Measurements from ENCODE around the gene DBN1. TPM values are rescaled to one million over a fixed set of nuclear protein-coding genes. Genes with fewer than 3 reads are reported as not detected.

DBN1 gene
- polyA plus RNA-seq, 1 of the 3 experiments (the other 2 are of a cell fraction) = 244 TPM

- TF ChIP-seq RFX5 (IDR thresholded peaks at IDR 0.05; ENCODE audit: low read length) (no peak), POLR2AphosphoS5 (IDR thresholded peaks at IDR 0.05; ENCODE audit: low read depth, low read length) (no peak), FOSL2 (IDR thresholded peaks at IDR 0.05; ENCODE audit: borderline replicate concordance, low read depth) (no peak), RAD21 (IDR thresholded peaks at IDR 0.05; ENCODE audit: low read length) (no peak)
- TF ChIP-seq, protein P1, sequence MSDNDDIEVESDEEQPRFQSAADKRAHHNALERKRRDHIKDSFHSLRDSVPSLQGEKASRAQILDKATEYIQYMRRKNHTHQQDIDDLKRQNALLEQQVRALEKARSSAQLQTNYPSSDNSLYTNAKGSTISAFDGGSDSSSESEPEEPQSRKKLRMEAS (IDR thresholded peaks at IDR 0.05; ENCODE audit: low read depth) = peak; percentile 6; the same call in 1 of the 2 replicates
- TF ChIP-seq, protein P2, sequence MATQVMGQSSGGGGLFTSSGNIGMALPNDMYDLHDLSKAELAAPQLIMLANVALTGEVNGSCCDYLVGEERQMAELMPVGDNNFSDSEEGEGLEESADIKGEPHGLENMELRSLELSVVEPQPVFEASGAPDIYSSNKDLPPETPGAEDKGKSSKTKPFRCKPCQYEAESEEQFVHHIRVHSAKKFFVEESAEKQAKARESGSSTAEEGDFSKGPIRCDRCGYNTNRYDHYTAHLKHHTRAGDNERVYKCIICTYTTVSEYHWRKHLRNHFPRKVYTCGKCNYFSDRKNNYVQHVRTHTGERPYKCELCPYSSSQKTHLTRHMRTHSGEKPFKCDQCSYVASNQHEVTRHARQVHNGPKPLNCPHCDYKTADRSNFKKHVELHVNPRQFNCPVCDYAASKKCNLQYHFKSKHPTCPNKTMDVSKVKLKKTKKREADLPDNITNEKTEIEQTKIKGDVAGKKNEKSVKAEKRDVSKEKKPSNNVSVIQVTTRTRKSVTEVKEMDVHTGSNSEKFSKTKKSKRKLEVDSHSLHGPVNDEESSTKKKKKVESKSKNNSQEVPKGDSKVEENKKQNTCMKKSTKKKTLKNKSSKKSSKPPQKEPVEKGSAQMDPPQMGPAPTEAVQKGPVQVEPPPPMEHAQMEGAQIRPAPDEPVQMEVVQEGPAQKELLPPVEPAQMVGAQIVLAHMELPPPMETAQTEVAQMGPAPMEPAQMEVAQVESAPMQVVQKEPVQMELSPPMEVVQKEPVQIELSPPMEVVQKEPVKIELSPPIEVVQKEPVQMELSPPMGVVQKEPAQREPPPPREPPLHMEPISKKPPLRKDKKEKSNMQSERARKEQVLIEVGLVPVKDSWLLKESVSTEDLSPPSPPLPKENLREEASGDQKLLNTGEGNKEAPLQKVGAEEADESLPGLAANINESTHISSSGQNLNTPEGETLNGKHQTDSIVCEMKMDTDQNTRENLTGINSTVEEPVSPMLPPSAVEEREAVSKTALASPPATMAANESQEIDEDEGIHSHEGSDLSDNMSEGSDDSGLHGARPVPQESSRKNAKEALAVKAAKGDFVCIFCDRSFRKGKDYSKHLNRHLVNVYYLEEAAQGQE (IDR thresholded peaks at IDR 0.05; ENCODE audit: low read depth, low read length) = no peak
These were observed 18.3 kb downstream of the DBN1 start (continued) for GRCh38 chr5:177455036-177455660.

DNA sequence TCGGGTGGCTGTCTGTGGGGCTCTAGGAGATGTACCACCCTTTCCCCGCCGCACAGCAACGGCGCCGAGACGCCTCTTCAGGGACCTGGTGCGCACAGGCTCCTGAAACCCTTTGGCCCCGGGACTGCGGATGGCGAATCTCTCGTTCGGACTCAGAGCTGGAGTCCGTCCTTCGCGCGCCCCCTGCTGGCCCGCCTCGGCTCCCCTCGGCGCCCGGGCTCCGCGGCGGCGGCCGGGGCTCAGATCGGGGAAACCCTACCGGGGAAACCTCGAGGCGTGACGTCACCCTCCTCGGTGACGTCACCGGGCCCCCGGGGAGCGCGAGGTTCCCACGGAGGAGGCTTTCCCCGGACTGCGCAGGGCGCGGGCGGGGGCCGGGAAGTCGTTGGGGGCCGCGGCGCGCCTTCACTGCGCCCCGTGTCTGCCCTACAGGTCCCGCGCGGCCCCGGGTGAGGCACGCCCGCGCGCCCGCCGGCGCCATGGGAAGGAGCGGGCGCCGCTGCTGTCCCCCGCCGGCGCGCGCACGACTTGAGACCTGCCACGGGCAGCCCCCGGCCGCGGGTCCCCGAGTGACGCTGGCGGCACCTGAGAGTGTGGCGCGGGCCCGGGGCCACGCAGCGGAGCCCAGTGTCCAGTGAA, 18.9 kb downstream of the DBN1 start:
- H2AFZ ChIP-seq (ENCODE audit: low read depth) = no peak overlapping the region
- H4K20me1 ChIP-seq (ENCODE audit: insufficient read depth) = peaks cover 55% of the 10 kb centered on the region
- peak overlapping the region; percentile 47 to 48 for H3K4me3 ChIP-seq (ENCODE audit: low read depth in 2 of 2, low read length in 1 of 2)
- no peaks in the 10 kb centered on the region for H3K9me2 ChIP-seq
- WGBS (ENCODE audit: low lambda C conversion rate) = 0% methylated on average over 11 of the region's 84 CpGs
- H3K27ac ChIP-seq (ENCODE audit: low read depth in 2 of 2, low read length in 1 of 2) = peak overlapping the region; percentile 61 to 91
- H3K79me2 ChIP-seq (ENCODE audit: insufficient read depth) = 0 out of 2 replicates have a peak, but pooled peaks cover 3% of the 10 kb centered on the region
- no peaks in the 10 kb centered on the region for H3K27me3 ChIP-seq (ENCODE audit: insufficient read depth)
- peak overlapping the region; percentile 74; the same call in 1 of the 2 replicates for H3K4me2 ChIP-seq
- peaks cover 13 to 27% of the 10 kb centered on the region in 2 experiments for H3K36me3 ChIP-seq (replicated peaks in 1 of 2; ENCODE audit: control insufficient read depth in 1 of 2, insufficient read depth in 2 of 2, low read length in 1 of 2)
- peak; percentile 95 for DNase-seq
- CTCF ChIA-PET = interaction anchor here (0.7 to 15.5 kb wide), 36 partner anchors 9 to 145 kb away, joined by 3 to 375 read pairs (median 5); partner anchors contain the start of genes DBN1, F12, GRK6 and MXD3
- H3K4me1 ChIP-seq (ENCODE audit: control insufficient read depth in 1 of 2, insufficient read depth in 2 of 2, low read depth in 1 of 2, low read length in 1 of 2) = peaks cover 13 to 85% of the 10 kb centered on the region in 2 experiments
- H3K9me3 ChIP-seq = no peaks in the 10 kb centered on the region
- POLR2A ChIA-PET = interaction anchor here (1.0 to 4.9 kb wide), 11 partner anchors 8 to 141 kb away, joined by 3 to 72 read pairs (median 5); partner anchors contain the start of genes DBN1, PDLIM7 and PRR7
- H3F3A ChIP-seq (replicated peaks; ENCODE audit: insufficient read depth) = peaks cover 35% of the 10 kb centered on the region
- H3K9ac ChIP-seq = peak overlapping the region; percentile 50; the same call in 1 of the 2 replicates
- TF ChIP-seq JUND (IDR thresholded peaks at IDR 0.05) (no peak; the same call in 1 of the 2 replicates), NRF1 (IDR thresholded peaks at IDR 0.05; ENCODE audit: low read depth, low read length) (peak; percentile 36; the same call in 1 of the 2 replicates), TAF1 (IDR thresholded peaks at IDR 0.05; ENCODE audit: borderline replicate concordance, low read depth, low read length) (peak; percentile 35; the same call in 1 of the 2 replicates), POLR2AphosphoS5 (IDR thresholded peaks at IDR 0.05; ENCODE audit: low read depth, low read length) (no peak), SIN3A (IDR thresholded peaks at IDR 0.05; ENCODE audit: borderline replicate concordance, low read depth, low read length) (peak; percentile 83; the same call in 1 of the 2 replicates), FOXJ3 (CRISPR knock-in tag; IDR thresholded peaks at IDR 0.05) (no peak), RCOR1 (IDR thresholded peaks at IDR 0.05; ENCODE audit: low read length) (peak; percentile 51; the same call in 1 of the 2 replicates), MXI1 (IDR thresholded peaks at IDR 0.05; ENCODE audit: low read depth, low read length) (no peak; the same call in 1 of the 2 replicates), NFIC (IDR thresholded peaks at IDR 0.05; ENCODE audit: borderline replicate concordance) (no peak), SMC3 (IDR thresholded peaks at IDR 0.05; ENCODE audit: low read depth, low read length) (peak; percentile 93), CHD2 (IDR thresholded peaks at IDR 0.05; ENCODE audit: low read length, partially characterized antibody) (peak; percentile 49), TCF12 (IDR thresholded peaks at IDR 0.05) (peak; percentile 11; the same call in 1 of the 2 replicates), RAD21 (IDR thresholded peaks at IDR 0.05; ENCODE audit: low read length) (peak; percentile 86), RXRA (IDR thresholded peaks at IDR 0.05; ENCODE audit: borderline replicate concordance, low read depth) (peak; percentile 41; the same call in 1 of the 2 replicates), FOSL2 (IDR thresholded peaks at IDR 0.05; ENCODE audit: borderline replicate concordance, low read depth) (peak; percentile 37; the same call in 1 of the 2 replicates), MEF2A (IDR thresholded peaks at IDR 0.05; ENCODE audit: borderline replicate concordance, low read depth) (no peak), ELF1 (IDR thresholded peaks at IDR 0.05) (peak; percentile 6; the same call in 1 of the 2 replicates)
- TF ChIP-seq, protein P3, sequence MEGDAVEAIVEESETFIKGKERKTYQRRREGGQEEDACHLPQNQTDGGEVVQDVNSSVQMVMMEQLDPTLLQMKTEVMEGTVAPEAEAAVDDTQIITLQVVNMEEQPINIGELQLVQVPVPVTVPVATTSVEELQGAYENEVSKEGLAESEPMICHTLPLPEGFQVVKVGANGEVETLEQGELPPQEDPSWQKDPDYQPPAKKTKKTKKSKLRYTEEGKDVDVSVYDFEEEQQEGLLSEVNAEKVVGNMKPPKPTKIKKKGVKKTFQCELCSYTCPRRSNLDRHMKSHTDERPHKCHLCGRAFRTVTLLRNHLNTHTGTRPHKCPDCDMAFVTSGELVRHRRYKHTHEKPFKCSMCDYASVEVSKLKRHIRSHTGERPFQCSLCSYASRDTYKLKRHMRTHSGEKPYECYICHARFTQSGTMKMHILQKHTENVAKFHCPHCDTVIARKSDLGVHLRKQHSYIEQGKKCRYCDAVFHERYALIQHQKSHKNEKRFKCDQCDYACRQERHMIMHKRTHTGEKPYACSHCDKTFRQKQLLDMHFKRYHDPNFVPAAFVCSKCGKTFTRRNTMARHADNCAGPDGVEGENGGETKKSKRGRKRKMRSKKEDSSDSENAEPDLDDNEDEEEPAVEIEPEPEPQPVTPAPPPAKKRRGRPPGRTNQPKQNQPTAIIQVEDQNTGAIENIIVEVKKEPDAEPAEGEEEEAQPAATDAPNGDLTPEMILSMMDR (IDR thresholded peaks at IDR 0.05) = peak; percentile 77
- TF ChIP-seq, protein P1 (IDR thresholded peaks at IDR 0.05; ENCODE audit: low read depth) = no peak
- TF ChIP-seq, protein P4, sequence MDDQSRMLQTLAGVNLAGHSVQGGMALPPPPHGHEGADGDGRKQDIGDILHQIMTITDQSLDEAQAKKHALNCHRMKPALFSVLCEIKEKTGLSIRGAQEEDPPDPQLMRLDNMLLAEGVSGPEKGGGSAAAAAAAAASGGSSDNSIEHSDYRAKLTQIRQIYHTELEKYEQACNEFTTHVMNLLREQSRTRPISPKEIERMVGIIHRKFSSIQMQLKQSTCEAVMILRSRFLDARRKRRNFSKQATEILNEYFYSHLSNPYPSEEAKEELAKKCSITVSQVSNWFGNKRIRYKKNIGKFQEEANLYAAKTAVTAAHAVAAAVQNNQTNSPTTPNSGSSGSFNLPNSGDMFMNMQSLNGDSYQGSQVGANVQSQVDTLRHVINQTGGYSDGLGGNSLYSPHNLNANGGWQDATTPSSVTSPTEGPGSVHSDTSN (IDR thresholded peaks at IDR 0.05) = peak; percentile 37

Measured in SK-N-SH (cell line).